Measurements from ENCODE around the gene PNP.

- no peak for TF ChIP-seq CTCF (IDR thresholded peaks at IDR 0.05; ENCODE audit: insufficient read depth, low read length)
- TF ChIP-seq, protein P1, sequence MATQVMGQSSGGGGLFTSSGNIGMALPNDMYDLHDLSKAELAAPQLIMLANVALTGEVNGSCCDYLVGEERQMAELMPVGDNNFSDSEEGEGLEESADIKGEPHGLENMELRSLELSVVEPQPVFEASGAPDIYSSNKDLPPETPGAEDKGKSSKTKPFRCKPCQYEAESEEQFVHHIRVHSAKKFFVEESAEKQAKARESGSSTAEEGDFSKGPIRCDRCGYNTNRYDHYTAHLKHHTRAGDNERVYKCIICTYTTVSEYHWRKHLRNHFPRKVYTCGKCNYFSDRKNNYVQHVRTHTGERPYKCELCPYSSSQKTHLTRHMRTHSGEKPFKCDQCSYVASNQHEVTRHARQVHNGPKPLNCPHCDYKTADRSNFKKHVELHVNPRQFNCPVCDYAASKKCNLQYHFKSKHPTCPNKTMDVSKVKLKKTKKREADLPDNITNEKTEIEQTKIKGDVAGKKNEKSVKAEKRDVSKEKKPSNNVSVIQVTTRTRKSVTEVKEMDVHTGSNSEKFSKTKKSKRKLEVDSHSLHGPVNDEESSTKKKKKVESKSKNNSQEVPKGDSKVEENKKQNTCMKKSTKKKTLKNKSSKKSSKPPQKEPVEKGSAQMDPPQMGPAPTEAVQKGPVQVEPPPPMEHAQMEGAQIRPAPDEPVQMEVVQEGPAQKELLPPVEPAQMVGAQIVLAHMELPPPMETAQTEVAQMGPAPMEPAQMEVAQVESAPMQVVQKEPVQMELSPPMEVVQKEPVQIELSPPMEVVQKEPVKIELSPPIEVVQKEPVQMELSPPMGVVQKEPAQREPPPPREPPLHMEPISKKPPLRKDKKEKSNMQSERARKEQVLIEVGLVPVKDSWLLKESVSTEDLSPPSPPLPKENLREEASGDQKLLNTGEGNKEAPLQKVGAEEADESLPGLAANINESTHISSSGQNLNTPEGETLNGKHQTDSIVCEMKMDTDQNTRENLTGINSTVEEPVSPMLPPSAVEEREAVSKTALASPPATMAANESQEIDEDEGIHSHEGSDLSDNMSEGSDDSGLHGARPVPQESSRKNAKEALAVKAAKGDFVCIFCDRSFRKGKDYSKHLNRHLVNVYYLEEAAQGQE (IDR thresholded peaks at IDR 0.05; ENCODE audit: insufficient replicate concordance, low read depth) = no peak
Observed at GRCh38 chr14:20428802-20429201, 40.4 kb upstream of the PNP start.
